H1 (cell line): Measurements from ENCODE around the gene CDK5RAP2. TPM values are rescaled to one million over a fixed set of nuclear protein-coding genes. Genes with fewer than 3 reads are reported as not detected.

Experiments
- CTCF ChIA-PET: fragments of 300-600 bp; sonication (Branson Sonifier 250); formaldehyde crosslinking; loops from one replicate; lab custom pipeline; 2021; ENCODE audit not compliant: partially characterized antibody; lab: Charles Lee
- POLR2A ChIA-PET: fragments of 300-600 bp; sonication (Branson Sonifier 250); formaldehyde crosslinking; loops from one replicate; lab custom pipeline; 2021; ENCODE audit warnings: inconsistent platforms; ENCODE audit not compliant: partially characterized antibody; lab: Charles Lee
- DNase-seq, 2 experiments: peaks; one replicate each; pipeline versions ENCODE4 v3.0.0 to v3.0.0-alpha.2; 2010 to 2022; ENCODE audit warnings: low spot score in 2 of 2, low read depth in 1 of 2, mixed read lengths in 1 of 2
- FAIRE-seq: peaks from 2 replicates; lab custom pipeline; 2011; peaks lifted over from hg19 to GRCh38; lab: Jason Lieb, UNC
- H2AFZ ChIP-seq: 2 replicates; pipeline ENCODE4 v1.8.1; 2012; ENCODE audit warnings: low read length, inconsistent platforms
- H2AK5ac ChIP-seq: 2 replicates; pipeline ENCODE4 v1.6.1; 2013; ENCODE audit warnings: low read depth, low read length
- H2BK120ac ChIP-seq: replicated peaks from 2 replicates; pipeline ENCODE3; 2013; ENCODE audit warnings: low read depth, low read length, inconsistent platforms
- H2BK12ac ChIP-seq: 2 replicates; pipeline ENCODE4 v1.6.1; 2013; ENCODE audit warnings: low read depth, low read length
- H2BK15ac ChIP-seq: 2 replicates; pipeline ENCODE4 v1.6.1; 2013; ENCODE audit warnings: low read length
- H2BK20ac ChIP-seq: 2 replicates; pipeline ENCODE4 v1.6.1; 2013; ENCODE audit warnings: low read length
- H2BK5ac ChIP-seq: 2 replicates; pipeline ENCODE4 v1.6.1; 2013; ENCODE audit warnings: low read depth, low read length
- H3K14ac ChIP-seq: 2 replicates; pipeline ENCODE4 v1.6.1; 2013; ENCODE audit warnings: inconsistent platforms; ENCODE audit not compliant: insufficient read length
- H3K18ac ChIP-seq: 2 replicates; pipeline ENCODE4 v1.6.1; 2013; ENCODE audit warnings: low read length; ENCODE audit errors: extremely low read depth
- H3K23ac ChIP-seq: 2 replicates; pipeline ENCODE4 v1.6.1; 2013; ENCODE audit warnings: inconsistent platforms; ENCODE audit not compliant: insufficient read length
- H3K23me2 ChIP-seq: 2 replicates; pipeline ENCODE4 v1.6.1; 2013; ENCODE audit warnings: low read depth, low read length
- H3K27ac ChIP-seq: 2 replicates; pipeline ENCODE4 v1.6.1; 2011; ENCODE audit warnings: low read depth, low read length, inconsistent platforms
- H3K27me3 ChIP-seq, 4 experiments: replicated peaks in 1 of 4; 1 replicate in 1 of 4; 2 replicates in 3 of 4; pipeline versions ENCODE4 v1.6.1 to v1.8.1; 2011 to 2013; ENCODE audit warnings: low read length in 3 of 4, mild to moderate bottlenecking in 3 of 4, inconsistent platforms in 2 of 4, mixed read lengths in 2 of 4, moderate library complexity in 1 of 4; ENCODE audit not compliant: control insufficient read depth in 3 of 4, insufficient read depth in 3 of 4; ENCODE audit errors: extremely low read depth in 1 of 4
- H3K36me3 ChIP-seq, 4 experiments: 2 replicates each; pipeline versions ENCODE4 v1.6.1 to v1.8.1; 2011 to 2013; ENCODE audit warnings: mild to moderate bottlenecking in 4 of 4, low read length in 3 of 4, moderate library complexity in 2 of 4, control low read depth in 1 of 4, inconsistent platforms in 1 of 4; ENCODE audit not compliant: insufficient read depth in 4 of 4, control insufficient read depth in 2 of 4
- H3K4ac ChIP-seq: replicated peaks from 2 replicates; pipeline ENCODE3; 2013; ENCODE audit warnings: low read length, low read depth, mixed read lengths, inconsistent platforms; ENCODE audit not compliant: insufficient read length
- H3K4me1 ChIP-seq, 4 experiments: replicated peaks in 1 of 4; 1 replicate in 1 of 4; 2 replicates in 3 of 4; pipeline versions ENCODE4 v1.6.1 to v1.8.1; 2011 to 2013; ENCODE audit warnings: low read length in 3 of 4, inconsistent platforms in 2 of 4, mixed read lengths in 1 of 4; ENCODE audit not compliant: insufficient read depth in 4 of 4, control insufficient read depth in 3 of 4
- H3K4me2 ChIP-seq, 2 experiments: 2 replicates each; pipeline versions ENCODE4 v1.6.1 to v1.8.1; 2011 to 2013; ENCODE audit warnings: low read depth in 2 of 2, low read length in 2 of 2, control low read depth in 1 of 2, inconsistent platforms in 1 of 2, mild to moderate bottlenecking in 1 of 2; ENCODE audit not compliant: insufficient read depth in 1 of 2
- H3K4me3 ChIP-seq, 4 experiments: fragments of 200-600, 300-600 bp in 1 of 4; sonication (generic), shearing (Covaris generic), sonication (Bioruptor Twin) in 1 of 4; 2 replicates each; pipeline versions ENCODE4 v1.5.1 to v1.8.1; 2011 to 2016; ENCODE audit warnings: low read length in 4 of 4, low read depth in 3 of 4, control low read depth in 2 of 4, inconsistent platforms in 2 of 4, mild to moderate bottlenecking in 2 of 4, mixed read lengths in 1 of 4, moderate library complexity in 1 of 4; ENCODE audit not compliant: insufficient read depth in 2 of 4; ENCODE audit errors: extremely low read depth in 1 of 4
- H3K56ac ChIP-seq: replicated peaks from 2 replicates; pipeline ENCODE3; 2013; ENCODE audit warnings: low read depth, mild to moderate bottlenecking, mixed read lengths, low read length, inconsistent platforms; ENCODE audit not compliant: insufficient read length
- H3K79me1 ChIP-seq: 2 replicates; pipeline ENCODE4 v1.6.1; 2013; ENCODE audit warnings: low read depth, low read length, control low read depth
- H3K79me2 ChIP-seq, 2 experiments: 2 replicates each; pipeline versions ENCODE4 v1.6.1 to v1.8.1; 2012 to 2013; ENCODE audit warnings: low read length in 2 of 2, mild to moderate bottlenecking in 2 of 2, inconsistent platforms in 1 of 2; ENCODE audit not compliant: insufficient read depth in 2 of 2, control insufficient read depth in 1 of 2
- H3K9ac ChIP-seq, 4 experiments: replicated peaks in 1 of 4; 1 replicate in 1 of 4; 2 replicates in 3 of 4; pipeline versions ENCODE4 v1.6.1 to v1.8.1; 2011 to 2013; ENCODE audit warnings: low read depth in 3 of 4, low read length in 3 of 4, control low read depth in 2 of 4, mild to moderate bottlenecking in 2 of 4, moderate library complexity in 2 of 4, inconsistent platforms in 1 of 4; ENCODE audit errors: extremely low read depth in 1 of 4
- H3K9me3 ChIP-seq, 2 experiments: 2 replicates each; pipeline versions ENCODE4 v1.6.1 to v1.8.1; 2012 to 2013; ENCODE audit warnings: mild to moderate bottlenecking in 2 of 2, moderate library complexity in 2 of 2, control low read depth in 1 of 2, inconsistent platforms in 1 of 2, low read depth in 1 of 2, low read length in 1 of 2, mixed read lengths in 1 of 2; ENCODE audit not compliant: insufficient read depth in 2 of 2
- H4K20me1 ChIP-seq, 2 experiments: replicated peaks in 1 of 2; 2 replicates each; pipeline versions ENCODE3 to v1.8.1; 2011 to 2013; ENCODE audit warnings: inconsistent platforms in 2 of 2, low read length in 2 of 2, mild to moderate bottlenecking in 1 of 2; ENCODE audit not compliant: insufficient read depth in 2 of 2, control insufficient read depth in 1 of 2
- H4K5ac ChIP-seq: 2 replicates; pipeline ENCODE4 v1.6.1; 2013; ENCODE audit warnings: low read length, low read depth, mixed read lengths, inconsistent platforms; ENCODE audit not compliant: insufficient read length
- H4K8ac ChIP-seq: 2 replicates; pipeline ENCODE4 v1.8.0; 2013; ENCODE audit warnings: mild to moderate bottlenecking, moderate library complexity, low read length, inconsistent platforms; ENCODE audit not compliant: insufficient read depth; ENCODE audit errors: extremely low read depth
- H4K91ac ChIP-seq: replicated peaks from 2 replicates; pipeline ENCODE3; 2013; ENCODE audit warnings: low read length, mixed read lengths, inconsistent platforms; ENCODE audit not compliant: insufficient read length
- ATF2 ChIP-seq: IDR thresholded peaks from 2 replicates; pipeline ENCODE4 v1.6.1; 2012; ENCODE audit warnings: low read length, inconsistent platforms
- CEBPB ChIP-seq: IDR thresholded peaks from 2 replicates; pipeline ENCODE4 v1.6.1; 2012; ENCODE audit warnings: low read depth, low read length
- FOSL1 ChIP-seq: IDR thresholded peaks from 2 replicates; pipeline ENCODE4 v1.6.1; 2011; ENCODE audit warnings: mild to moderate bottlenecking, low read depth, low read length, moderate library complexity; ENCODE audit not compliant: insufficient read depth
- JUN ChIP-seq: IDR thresholded peaks from 2 replicates; pipeline ENCODE4 v1.6.1; 2011; ENCODE audit warnings: low read depth, mild to moderate bottlenecking, improper control_type of control experiment, low read length
- MAFK ChIP-seq: IDR thresholded peaks from 2 replicates; pipeline ENCODE4 v1.6.1; 2012; ENCODE audit warnings: low read depth, mild to moderate bottlenecking, improper control_type of control experiment, low read length
- TBP ChIP-seq: IDR thresholded peaks from 2 replicates; pipeline ENCODE4 v1.6.1; 2011; ENCODE audit warnings: low read depth, low read length, improper control_type of control experiment
- WGBS, 2 experiments: shearing (Covaris generic) in 1 of 2; methylation state at CpG; one replicate each; pipeline versions ENCODE4 v1.1.6 to v1.1.7; 2013 to 2015; ENCODE audit warnings: low lambda C conversion rate in 2 of 2, mixed read lengths in 2 of 2, inconsistent platforms in 1 of 2, low coverage in 1 of 2, missing lambda C conversion rate in 1 of 2; ENCODE audit not compliant: insufficient replicate concordance in 2 of 2, insufficient coverage in 1 of 2, insufficient read length in 1 of 2; ENCODE audit errors: extremely low coverage in 1 of 2, missing lambda C conversion rate in 1 of 2; 5-methylcytosine and 5-hydroxymethylcytosine counted together
- polyA plus RNA-seq, 7 experiments: library from polyadenylated mRNA; depleted of rRNA in 3 of 7; stranded (reverse) in 5 of 7; unstranded in 2 of 7; fragments of >200 nt in 5 of 7; fragments of 200-250 nt in 2 of 7; gene quantifications; 1 replicate in 5 of 7; 2 replicates in 1 of 7; 4 replicates in 1 of 7; pipeline versions ENCODE4 v1.2.1 to v1.2.3, GENCODE V29; 2011 to 2013; ENCODE audit warnings: missing spikeins in 2 of 7, mixed read lengths in 2 of 7
- total RNA-seq: library from RNA; stranded (reverse); fragmentation: NEBNext Ultra II Directional; extraction: Animal tissue kit (Norgen Biotek cat#: 25700); gene quantifications from 2 replicates; pipeline ENCODE4 v1.2.1, GENCODE V29; 2021

CDK5RAP2 gene
- total and polyA plus RNA-seq, 2 of the 8 experiments (the other 6 are each of a cell fraction or from before 2014, with no cell fraction given), result 19.8 to 49.4 TPM

GRCh38 chr9:120436983-120437475, 142.9 kb downstream of the CDK5RAP2 start:
- Histone ChIP-seq H3K18ac (no peak overlapping the region), H3K36me3 (peaks cover 4 to 40% (median 22%) of the 10 kb centered on the region in 4 experiments), H4K91ac (no peak overlapping the region), H3K4me2 (no peak overlapping the region), H3K9ac (no peak overlapping the region; a peak in 1 of 7 replicates), H4K5ac (no peak overlapping the region), H3K4me1 (no peaks in the 10 kb centered on the region), H3K23me2 (no peaks in the 10 kb centered on the region), H2BK5ac (no peak overlapping the region), H4K20me1 (peaks cover 0 to 4% of the 10 kb centered on the region in 2 experiments), H3K9me3 (no peaks in the 10 kb centered on the region), H2BK120ac (no peak overlapping the region), H4K8ac (no peak overlapping the region), H3K14ac (no peak overlapping the region), H3K4ac (no peak overlapping the region), H3K56ac (no peak overlapping the region), H2BK15ac (no peak overlapping the region), H2AFZ (no peak overlapping the region), H2BK12ac (no peak overlapping the region), H3K79me2 (no peaks in the 10 kb centered on the region), H2AK5ac (no peak overlapping the region), H2BK20ac (no peak overlapping the region), H3K23ac (no peak overlapping the region), H3K79me1 (no peaks in the 10 kb centered on the region), H3K4me3 (no peak overlapping the region), H3K27ac (no peak overlapping the region), H3K27me3 (no peaks in the 10 kb centered on the region)
- DNase-seq, result no peak
- no peak for FAIRE-seq
- ChIA-PET POLR2A (no interaction called here), CTCF (interaction anchor here (0.7 to 4.2 kb wide), 8 partner anchors 13 to 93 kb away, joined by 3 to 70 read pairs (median 24); no protein-coding TSS in a partner anchor)
- 86% methylated on average over 9 of the region's 9 CpGs; no CpG with 5 or more reads in 1 of the 2 experiments for WGBS, 2 experiments
- TF ChIP-seq TBP (no peak), CEBPB (no peak), FOSL1 (no peak), MAFK (no peak), JUN (no peak), ATF2 (no peak)
